ENCODE data around the gene GGT6. TPM values are rescaled to one million over a fixed set of nuclear protein-coding genes. Genes with fewer than 3 reads are reported as not detected.

Gene GGT6
- polyA plus RNA-seq, 2 of the 4 experiments (the other 2 are of a cell fraction), result not detected

- no peak overlapping the region for H3K27ac ChIP-seq
- H3K4me3 ChIP-seq, result no peak overlapping the region
- POLR2A ChIA-PET, result no interaction called here
- WGBS (ENCODE audit: missing lambda C conversion rate), result 82% methylated on average over 14 of the region's 17 CpGs
- TF ChIP-seq ZFP36 (IDR thresholded peaks at IDR 0.05; ENCODE audit: borderline replicate concordance, partially characterized antibody) (no peak), ZSCAN20 (CRISPR knock-in tag; IDR thresholded peaks at IDR 0.05) (no peak), BHLHE40 (IDR thresholded peaks at IDR 0.05; ENCODE audit: low read depth, low read length) (no peak), HOXA7 (CRISPR knock-in tag; IDR thresholded peaks at IDR 0.05) (no peak), POLR2A (IDR thresholded peaks at IDR 0.05; ENCODE audit: low read length) (no peak), MAZ (IDR thresholded peaks at IDR 0.05; ENCODE audit: borderline replicate concordance, low read depth, low read length) (no peak), ZNF302 (CRISPR knock-in tag; IDR thresholded peaks at IDR 0.05) (no peak), PHF8 (IDR thresholded peaks at IDR 0.05; ENCODE audit: borderline replicate concordance, low read depth) (no peak), NPAS2 (CRISPR knock-in tag; IDR thresholded peaks at IDR 0.05; ENCODE audit: borderline replicate concordance) (no peak), ZC3H11A (IDR thresholded peaks at IDR 0.05) (no peak), CHD2 (IDR thresholded peaks at IDR 0.05; ENCODE audit: low read length, partially characterized antibody) (no peak)
- no peaks in the 10 kb centered on the region for H3K9me3 ChIP-seq
- H3K4me1 ChIP-seq, result peaks cover 5% of the 10 kb centered on the region
- CTCF ChIA-PET, result interaction anchor here (1.1 to 3.1 kb wide), 3 partner anchors 17 to 89 kb away, joined by 3 to 15 read pairs (median 4); no protein-coding TSS in a partner anchor
- ATAC-seq (no peak), DNase-seq (ENCODE audit: low read depth in 1 of 2, low spot score in 1 of 2) (no peak), FAIRE-seq (no peak)
- no peak overlapping the region for H3K4me2 ChIP-seq
Observed at GRCh38 chr17:4559139-4559791, 1.1 kb downstream of the GGT6 start.

DNA sequence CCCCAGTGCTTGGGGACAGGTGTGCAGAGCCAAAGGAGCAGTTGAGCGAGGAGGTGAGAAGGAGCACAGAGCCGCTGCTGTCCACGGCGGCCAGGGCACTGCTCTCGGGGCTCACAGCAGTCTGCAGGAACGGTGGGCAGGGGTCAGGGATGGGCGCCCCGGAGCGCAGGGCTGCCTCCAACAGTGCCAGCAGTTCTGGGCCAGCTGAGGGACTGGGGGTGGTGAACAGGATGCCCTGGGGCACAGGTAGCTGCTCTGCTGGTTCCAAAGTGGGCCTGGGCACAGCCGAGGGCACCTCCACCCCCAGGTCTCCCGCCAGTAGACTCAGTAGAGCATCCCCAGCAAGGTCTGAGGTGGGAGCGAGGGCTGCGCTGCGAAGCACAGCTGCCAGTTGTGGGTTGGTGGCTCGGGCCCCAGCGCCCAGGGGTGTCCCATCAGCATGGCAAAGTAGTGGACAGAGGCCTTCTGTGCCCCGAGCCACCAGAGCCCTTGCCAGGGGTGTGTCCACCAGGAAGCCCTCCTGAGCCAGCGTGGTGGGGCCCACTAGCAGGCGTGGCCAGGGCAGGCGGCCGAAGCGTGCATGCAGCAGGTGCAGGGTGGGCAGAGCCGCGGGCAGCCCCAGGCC lies 1.9 kb downstream of the GGT6 start:
- WGBS (ENCODE audit: missing lambda C conversion rate), result 88% methylated on average over 23 of the region's 24 CpGs

DNA sequence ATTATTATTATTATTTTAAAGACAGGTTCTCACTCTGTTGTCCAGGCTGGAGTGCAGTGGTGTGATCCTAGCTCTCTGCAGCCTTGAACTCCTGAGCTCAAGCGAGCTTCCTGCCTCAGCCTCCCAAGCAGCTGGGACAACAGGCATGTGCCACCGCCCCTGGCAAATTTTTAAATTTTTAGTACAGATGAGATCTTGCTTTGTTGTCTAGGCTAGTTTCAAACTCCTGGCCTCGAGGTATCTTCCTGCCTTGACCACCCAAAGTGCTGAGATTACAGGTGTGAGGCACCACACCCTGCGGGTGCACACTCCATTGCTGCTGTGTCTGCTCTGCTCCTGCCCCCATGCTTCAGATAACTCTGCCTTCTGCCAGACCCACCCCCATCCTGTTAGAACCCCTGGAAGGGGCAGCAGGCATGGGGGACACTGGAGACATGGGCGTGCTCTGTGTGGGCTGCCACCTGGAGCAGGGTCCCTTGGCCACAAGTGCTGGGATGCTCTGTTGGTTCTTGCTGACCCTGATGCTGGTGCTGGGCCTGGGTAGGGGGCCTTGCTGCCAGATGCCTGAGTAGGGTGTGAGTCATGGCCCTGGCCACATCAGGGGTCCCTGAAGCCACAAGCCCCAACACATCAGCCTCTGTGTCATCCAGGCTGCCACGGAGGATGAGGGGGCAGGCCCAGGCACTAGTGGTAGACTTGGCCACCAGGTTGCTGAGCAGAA lies 2.6 kb downstream of the GGT6 start:
- H3K27ac ChIP-seq, result no peak overlapping the region
- no peaks in the 10 kb centered on the region for H3K9me3 ChIP-seq
- no peak overlapping the region for H3K4me3 ChIP-seq
- H3K4me2 ChIP-seq, result no peak overlapping the region
- CTCF ChIA-PET, result interaction anchor here (0.6 to 5.9 kb wide), 5 partner anchors 9 to 324 kb away, joined by 3 to 78 read pairs (median 3); partner anchors contain the start of gene SMTNL2
- H3K4me1 ChIP-seq, result peaks cover 12% of the 10 kb centered on the region
- FAIRE-seq (no peak), ATAC-seq (no peak), DNase-seq (ENCODE audit: low read depth in 1 of 2, low spot score in 1 of 2) (no peak)
- TF ChIP-seq ZSCAN20 (CRISPR knock-in tag; IDR thresholded peaks at IDR 0.05) (no peak), HDAC2 (IDR thresholded peaks at IDR 0.05) (no peak), CHD2 (IDR thresholded peaks at IDR 0.05; ENCODE audit: low read length, partially characterized antibody) (no peak), ESRRA (IDR thresholded peaks at IDR 0.05; ENCODE audit: borderline replicate concordance, low read length) (no peak), CHD4 (IDR thresholded peaks at IDR 0.05; ENCODE audit: borderline replicate concordance) (no peak), SMC3 (IDR thresholded peaks at IDR 0.05) (no peak), E2F6 (IDR thresholded peaks at IDR 0.05; ENCODE audit: borderline replicate concordance, low read depth) (no peak), BCL3 (IDR thresholded peaks at IDR 0.05) (no peak), FOXS1 (CRISPR knock-in tag; IDR thresholded peaks at IDR 0.05) (no peak), HMGXB4 (CRISPR knock-in tag; IDR thresholded peaks at IDR 0.05; ENCODE audit: borderline replicate concordance) (no peak), MAFK (IDR thresholded peaks at IDR 0.05; ENCODE audit: partially characterized antibody) (no peak), FOSB (CRISPR knock-in tag; IDR thresholded peaks at IDR 0.05) (no peak)
- TF ChIP-seq, protein P1, sequence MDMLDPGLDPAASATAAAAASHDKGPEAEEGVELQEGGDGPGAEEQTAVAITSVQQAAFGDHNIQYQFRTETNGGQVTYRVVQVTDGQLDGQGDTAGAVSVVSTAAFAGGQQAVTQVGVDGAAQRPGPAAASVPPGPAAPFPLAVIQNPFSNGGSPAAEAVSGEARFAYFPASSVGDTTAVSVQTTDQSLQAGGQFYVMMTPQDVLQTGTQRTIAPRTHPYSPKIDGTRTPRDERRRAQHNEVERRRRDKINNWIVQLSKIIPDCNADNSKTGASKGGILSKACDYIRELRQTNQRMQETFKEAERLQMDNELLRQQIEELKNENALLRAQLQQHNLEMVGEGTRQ (IDR thresholded peaks at IDR 0.05), result no peak
- WGBS (ENCODE audit: missing lambda C conversion rate), result 74% methylated on average over 6 of the region's 6 CpGs
- POLR2A ChIA-PET, result no interaction called here

More for the DNA sequence above, 1.9 kb downstream of the GGT6 start:
- FAIRE-seq, result no peak
- Histone ChIP-seq H3K4me3 (no peak overlapping the region), H3K4me2 (no peak overlapping the region), H3K4me1 (peaks cover 12% of the 10 kb centered on the region), H3K9me3 (no peaks in the 10 kb centered on the region), H3K27ac (no peak overlapping the region)
- POLR2A ChIA-PET, result no interaction called here
- DNase-seq (ENCODE audit: low read depth in 1 of 2, low spot score in 1 of 2), result no peak
- CTCF ChIA-PET, result interaction anchor here (3.1 to 5.9 kb wide), 2 partner anchors 8 to 66 kb away, joined by 15 to 78 read pairs; no protein-coding TSS in a partner anchor
- TF ChIP-seq ELK1 (IDR thresholded peaks at IDR 0.05; ENCODE audit: low read depth, low read length), result no peak
- TF ChIP-seq, protein P2, sequence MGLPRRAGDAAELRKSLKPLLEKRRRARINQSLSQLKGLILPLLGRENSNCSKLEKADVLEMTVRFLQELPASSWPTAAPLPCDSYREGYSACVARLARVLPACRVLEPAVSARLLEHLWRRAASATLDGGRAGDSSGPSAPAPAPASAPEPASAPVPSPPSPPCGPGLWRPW (IDR thresholded peaks at IDR 0.05), result no peak
- ATAC-seq, result no peak
